ENCODE results near the gene SLC20A1.

- TF ChIP-seq CTCF (IDR thresholded peaks at IDR 0.05; ENCODE audit: low read length) (no peak), EZH2 (IDR thresholded peaks at IDR 0.05; ENCODE audit: borderline replicate concordance, low read length) (no peak)
These were observed 26.1 kb downstream of the SLC20A1 start for GRCh38 chr2:112671801-112672200.

All from OCI-LY1 (cell line).